Right atrium auricular region (tissue), 2 donors: ENCODE data around the gene APBA1. TPM values are rescaled to one million over a fixed set of nuclear protein-coding genes. Genes with fewer than 3 reads are reported as not detected.

ENCODE experiments used
- DNase-seq: peaks from one replicate; pipeline ENCODE4 v3.0.0-alpha.2; 2019; ENCODE audit warnings: low spot score
- H3K27ac ChIP-seq, 2 donors: fragments of 200-600 bp; sonication (generic); 1 replicate in 1 of 2; 2 replicates in 1 of 2; pipeline ENCODE4 v1.5.1; 2016 to 2019
- H3K27me3 ChIP-seq, 2 donors: fragments of 200-600 bp; sonication (generic); one replicate each; pipeline versions ENCODE4 v1.5.1 to v1.6.0; 2017 to 2019
- H3K36me3 ChIP-seq: fragments of 200-600 bp; sonication (generic); one replicate; pipeline ENCODE4 v1.5.1; 2016
- H3K4me1 ChIP-seq, 2 donors: fragments of 200-600 bp; sonication (generic); one replicate each; pipeline versions ENCODE4 v1.5.1 to v1.6.0; 2017 to 2019
- H3K4me3 ChIP-seq, 2 donors: fragments of 200-600 bp; sonication (generic); 1 replicate in 1 of 2; 2 replicates in 1 of 2; pipeline ENCODE4 v1.5.1; 2017 to 2019; ENCODE audit warnings: mild to moderate bottlenecking in 1 of 2, moderate library complexity in 1 of 2
- H3K9me3 ChIP-seq, 2 donors: fragments of 200-600 bp; sonication (generic); one replicate each; pipeline ENCODE4 v1.5.1; 2019
- total RNA-seq, 2 donors: library from RNA; depleted of rRNA; stranded (reverse); fragments of >200 nt; gene quantifications; one replicate each; pipeline ENCODE4 v1.1.0, GENCODE V29; 2016
- TF ChIP-seq, protein P1 (sequence below), 2 donors: fragments of 200-600 bp; sonication (generic); IDR thresholded peaks; one replicate each; pipeline ENCODE4 v1.5.1; 2019; ENCODE audit warnings: antibody characterized with exemption in 2 of 2

Gene APBA1
- total RNA-seq, 2 donors from 2014 or later: 5.6 to 12.1 TPM

DNA sequence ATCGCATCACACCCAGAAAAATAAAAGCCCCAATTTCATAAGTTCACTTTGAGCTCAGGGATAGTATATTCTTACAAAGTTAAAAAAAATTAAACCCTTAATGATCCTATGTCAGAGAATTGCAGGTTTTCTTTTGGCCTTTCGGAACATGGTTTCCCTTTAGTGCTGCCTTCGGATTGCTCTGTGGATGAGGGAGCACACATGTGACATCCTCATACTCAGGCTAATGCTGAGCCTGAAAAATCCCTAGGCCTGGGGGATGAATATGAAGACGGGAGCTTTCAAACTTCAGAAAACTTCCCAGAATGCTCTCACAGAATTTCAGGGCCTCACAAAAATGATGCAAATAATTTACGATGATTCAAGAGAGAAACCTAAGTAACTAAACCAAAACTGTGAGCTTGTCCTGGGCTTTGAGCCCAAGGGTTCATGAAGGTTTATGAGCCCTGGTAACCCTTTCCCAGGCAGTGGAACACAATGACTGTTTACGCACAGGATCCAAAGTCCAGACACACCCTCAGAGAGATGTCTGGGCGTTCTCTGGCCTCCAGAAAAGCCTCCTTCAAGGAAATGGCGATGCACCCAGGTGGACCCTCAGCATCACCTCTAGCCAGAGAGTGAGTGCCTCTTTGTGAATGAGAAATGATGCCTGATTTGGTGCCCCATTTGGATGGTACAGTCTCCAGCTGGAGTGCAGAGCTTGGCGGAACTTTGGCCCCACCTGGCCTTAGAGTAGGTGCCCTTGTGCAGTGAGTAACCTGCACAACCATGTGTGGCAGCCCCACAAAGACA lies 201.8 kb downstream of the APBA1 start:
- TF ChIP-seq, protein P1, sequence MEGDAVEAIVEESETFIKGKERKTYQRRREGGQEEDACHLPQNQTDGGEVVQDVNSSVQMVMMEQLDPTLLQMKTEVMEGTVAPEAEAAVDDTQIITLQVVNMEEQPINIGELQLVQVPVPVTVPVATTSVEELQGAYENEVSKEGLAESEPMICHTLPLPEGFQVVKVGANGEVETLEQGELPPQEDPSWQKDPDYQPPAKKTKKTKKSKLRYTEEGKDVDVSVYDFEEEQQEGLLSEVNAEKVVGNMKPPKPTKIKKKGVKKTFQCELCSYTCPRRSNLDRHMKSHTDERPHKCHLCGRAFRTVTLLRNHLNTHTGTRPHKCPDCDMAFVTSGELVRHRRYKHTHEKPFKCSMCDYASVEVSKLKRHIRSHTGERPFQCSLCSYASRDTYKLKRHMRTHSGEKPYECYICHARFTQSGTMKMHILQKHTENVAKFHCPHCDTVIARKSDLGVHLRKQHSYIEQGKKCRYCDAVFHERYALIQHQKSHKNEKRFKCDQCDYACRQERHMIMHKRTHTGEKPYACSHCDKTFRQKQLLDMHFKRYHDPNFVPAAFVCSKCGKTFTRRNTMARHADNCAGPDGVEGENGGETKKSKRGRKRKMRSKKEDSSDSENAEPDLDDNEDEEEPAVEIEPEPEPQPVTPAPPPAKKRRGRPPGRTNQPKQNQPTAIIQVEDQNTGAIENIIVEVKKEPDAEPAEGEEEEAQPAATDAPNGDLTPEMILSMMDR (IDR thresholded peaks at IDR 0.05): no peak
- Histone ChIP-seq H3K27ac (no peak overlapping the region), H3K4me3 (no peak overlapping the region), H3K27me3 (no peaks in the 10 kb centered on the region), H3K4me1 (peaks cover 0 to 11% of the 10 kb centered on the region in 2 donors), H3K36me3 (no peaks in the 10 kb centered on the region), H3K9me3 (no peaks in the 10 kb centered on the region)
- DNase-seq: no peak

GRCh38 chr9:69469136-69469535 lies 203.0 kb downstream of the APBA1 start:
- Histone ChIP-seq H3K4me3 (no peak overlapping the region), H3K27ac (no peak overlapping the region), H3K4me1 (peaks cover 0 to 11% of the 10 kb centered on the region in 2 donors), H3K36me3 (no peaks in the 10 kb centered on the region), H3K27me3 (no peaks in the 10 kb centered on the region), H3K9me3 (no peaks in the 10 kb centered on the region)
- DNase-seq: no peak
- TF ChIP-seq, protein P1 (IDR thresholded peaks at IDR 0.05): no peak

DNA sequence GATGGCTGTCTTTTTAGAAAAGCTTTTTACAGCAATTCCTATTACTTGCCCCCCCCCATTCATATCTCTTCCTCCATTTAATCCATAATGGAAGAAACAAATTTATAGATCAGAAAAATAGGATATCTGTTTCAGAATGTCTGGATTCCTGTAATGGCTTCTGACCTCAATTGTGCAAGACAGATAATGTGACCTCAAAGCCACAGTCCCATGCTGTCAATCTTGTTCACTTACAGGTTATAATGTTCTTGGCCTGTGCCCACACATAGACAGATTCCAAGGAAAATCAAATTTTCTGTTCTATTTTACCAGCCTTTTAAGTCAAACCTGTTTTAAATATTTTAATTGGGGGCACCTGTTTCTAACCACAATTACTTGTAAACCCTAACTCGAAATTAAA lies 203.8 kb downstream of the APBA1 start:
- no peak for DNase-seq

GRCh38 chr9:69466151-69466550 lies 206.0 kb downstream of the APBA1 start:
- peak overlapping the region; percentile 3 to 33 for H3K27ac ChIP-seq
- TF ChIP-seq, protein P1 (IDR thresholded peaks at IDR 0.05): no peak
- H3K4me3 ChIP-seq: no peak overlapping the region
- H3K36me3 ChIP-seq: no peaks in the 10 kb centered on the region
- peaks cover 0 to 11% of the 10 kb centered on the region in 2 donors for H3K4me1 ChIP-seq
- no peaks in the 10 kb centered on the region for H3K9me3 ChIP-seq
- DNase-seq: no peak
- no peaks in the 10 kb centered on the region for H3K27me3 ChIP-seq

More for the DNA sequence above, 203.8 kb downstream of the APBA1 start:
- H3K36me3 ChIP-seq: no peaks in the 10 kb centered on the region
- H3K27me3 ChIP-seq: no peaks in the 10 kb centered on the region
- H3K9me3 ChIP-seq: no peaks in the 10 kb centered on the region
- H3K27ac ChIP-seq: no peak overlapping the region
- TF ChIP-seq, protein P1 (IDR thresholded peaks at IDR 0.05): no peak
- no peak overlapping the region for H3K4me3 ChIP-seq
- peaks cover 0 to 11% of the 10 kb centered on the region in 2 donors for H3K4me1 ChIP-seq

- H3K4me3 ChIP-seq: no peak overlapping the region
- H3K9me3 ChIP-seq: no peaks in the 10 kb centered on the region
- H3K27ac ChIP-seq: peak overlapping the region in 1 of 2 donors; percentile 33
- no peaks in the 10 kb centered on the region for H3K27me3 ChIP-seq
- no peak for DNase-seq
- TF ChIP-seq, protein P1 (IDR thresholded peaks at IDR 0.05): no peak
- H3K4me1 ChIP-seq: peaks cover 0 to 11% of the 10 kb centered on the region in 2 donors
- H3K36me3 ChIP-seq: no peaks in the 10 kb centered on the region
Observed at GRCh38 chr9:69465473-69465872, 206.7 kb downstream of the APBA1 start.
